GM23248 (cell line): ENCODE measurements around the gene CDH16.

Experiments
- EZH2 ChIP-seq: fragments of 200-600 bp; sonication (generic); IDR thresholded peaks from 2 replicates; pipeline ENCODE4 v1.6.1; 2018; ENCODE audit warnings: antibody characterized with exemption, mild to moderate bottlenecking; ENCODE audit not compliant: insufficient read depth, poor library complexity, severe bottlenecking
- EZH2phosphoT487 ChIP-seq: fragments of 200-600 bp; sonication (generic); IDR thresholded peaks from 2 replicates; pipeline ENCODE4 v1.6.1; 2018; ENCODE audit warnings: antibody characterized with exemption, moderate library complexity, mild to moderate bottlenecking, low read depth; ENCODE audit not compliant: insufficient read depth

- TF ChIP-seq EZH2: no peak
- no peak for TF ChIP-seq EZH2phosphoT487
Measured at GRCh38 chr16:66908116-66908515, 10.6 kb downstream of the CDH16 start.
